NCI-H2227 treated with DMSO at 0.1 percent for 48 hours (cell line): ENCODE results near the gene DNAH8.

Source experiments
- DNase-seq: peaks from one replicate; lab custom pipeline; 2025; lab: John Stamatoyannopoulos, UW

DNAH8 gene

GRCh38 chr6:39053854-39054576 lies 338.9 kb downstream of the DNAH8 start:
- DNase-seq: no peak

DNA sequence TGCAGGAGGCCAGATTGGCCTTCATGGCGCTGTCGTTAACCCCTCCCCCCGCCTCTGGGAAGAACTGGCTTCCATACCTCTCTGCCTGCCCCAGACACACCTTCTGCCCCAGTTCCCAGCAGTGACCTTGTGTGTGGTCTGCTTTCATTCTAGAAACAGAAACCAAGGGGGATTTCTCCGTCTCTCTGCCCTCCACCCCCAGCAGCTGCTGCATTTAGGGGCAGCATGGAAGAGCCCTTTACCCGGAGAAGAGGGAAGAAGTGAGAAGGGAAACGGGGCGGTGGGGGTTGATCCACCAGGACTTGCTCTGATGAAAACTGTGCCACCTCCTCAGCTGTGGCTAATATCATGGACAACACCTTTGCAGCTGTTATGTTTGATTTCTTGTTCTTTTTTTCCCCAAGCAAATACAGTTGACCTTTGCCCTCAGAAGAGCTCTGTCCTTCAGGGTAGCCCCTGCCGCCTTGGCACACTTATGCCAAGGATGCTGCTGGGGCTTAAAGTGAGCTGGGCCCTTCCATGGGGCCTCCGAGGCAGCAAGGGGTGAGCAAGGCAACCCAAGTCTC lies 339.5 kb downstream of the DNAH8 start:
- DNase-seq: no peak

GRCh38 chr6:39055661-39056060 lies 340.6 kb downstream of the DNAH8 start:
- DNase-seq: no peak

- DNase-seq: no peak
These were observed 341.1 kb downstream of the DNAH8 start for GRCh38 chr6:39056191-39056590.

- no peak for DNase-seq
These were observed 341.6 kb downstream of the DNAH8 start for GRCh38 chr6:39056681-39057080.

GRCh38 chr6:39057251-39058155 lies 342.4 kb downstream of the DNAH8 start:
- DNase-seq: no peak

DNA sequence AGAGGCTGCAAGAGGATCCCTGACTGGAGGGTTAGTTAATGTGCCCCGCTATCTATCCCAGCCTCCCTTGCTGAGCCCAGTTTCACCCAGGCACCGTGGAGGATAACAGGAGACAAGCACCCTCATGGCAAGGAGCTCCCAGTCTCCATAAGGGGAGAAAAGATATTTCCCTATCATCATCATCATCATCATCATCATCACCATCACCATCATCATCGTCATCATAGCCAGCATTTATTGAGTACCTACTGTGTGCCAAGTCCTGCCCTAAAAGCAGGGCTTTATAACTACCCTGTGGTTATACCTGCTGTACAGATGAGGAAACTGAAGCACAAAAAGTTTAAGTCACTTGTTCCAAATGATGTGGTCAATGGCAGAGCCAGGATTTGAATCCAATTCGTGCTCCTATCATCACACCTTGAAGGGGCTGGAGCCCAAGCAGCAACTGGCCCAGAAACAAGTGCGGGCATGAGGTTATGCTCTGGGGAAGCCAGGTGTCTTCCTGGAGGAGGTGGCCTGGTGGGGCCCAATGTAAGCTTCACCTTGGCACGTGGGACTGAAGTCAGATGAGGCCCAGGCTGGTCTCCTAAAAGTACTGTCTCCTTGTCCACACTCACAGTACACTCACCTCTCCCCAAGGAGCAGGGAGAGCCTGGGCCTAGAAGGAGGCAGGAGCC lies 343.5 kb downstream of the DNAH8 start:
- DNase-seq: no peak

- no peak for DNase-seq
These were observed 344.6 kb downstream of the DNAH8 start for GRCh38 chr6:39059496-39060310.

DNA sequence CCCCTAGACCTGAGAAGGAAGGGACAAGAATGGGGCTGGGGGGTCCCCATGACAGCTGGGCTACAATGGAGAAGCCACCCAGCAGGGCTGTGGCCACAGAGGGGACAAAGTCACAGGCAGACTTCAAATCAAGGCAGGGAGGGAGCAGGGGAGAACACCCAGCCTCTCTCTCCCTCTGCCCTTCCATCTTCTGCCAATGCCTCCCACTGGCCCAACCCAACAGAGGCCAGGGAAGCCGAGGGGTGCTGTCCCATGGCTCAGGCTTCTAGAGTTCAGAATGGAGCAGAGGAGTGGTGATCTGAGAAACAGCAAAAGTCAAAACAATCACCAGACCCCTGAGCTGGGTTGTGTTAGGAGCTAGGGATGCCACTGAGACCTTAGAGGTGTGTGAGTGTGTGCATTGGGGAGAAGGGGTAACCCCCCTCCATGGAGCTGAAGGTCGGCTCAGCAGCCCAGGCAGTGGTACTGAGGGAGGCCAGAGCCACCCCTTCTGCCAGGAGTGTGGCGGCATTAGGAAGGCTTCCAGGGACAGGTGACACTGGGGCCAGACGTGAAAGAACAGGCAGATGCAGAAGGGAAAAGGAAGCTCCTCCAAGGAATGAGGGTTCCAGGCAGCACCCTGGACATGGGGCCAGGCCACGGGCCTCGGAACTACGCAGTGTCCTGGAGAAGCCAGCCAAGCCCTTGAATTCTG lies 345.5 kb downstream of the DNAH8 start:
- no peak for DNase-seq

- DNase-seq: no peak
These were observed 346.1 kb downstream of the DNAH8 start for GRCh38 chr6:39061182-39061581.

- no peak for DNase-seq
These were observed 346.5 kb downstream of the DNAH8 start for GRCh38 chr6:39061588-39061987.

GRCh38 chr6:39062014-39062740 lies 347.1 kb downstream of the DNAH8 start:
- DNase-seq: peak; percentile 13

DNA sequence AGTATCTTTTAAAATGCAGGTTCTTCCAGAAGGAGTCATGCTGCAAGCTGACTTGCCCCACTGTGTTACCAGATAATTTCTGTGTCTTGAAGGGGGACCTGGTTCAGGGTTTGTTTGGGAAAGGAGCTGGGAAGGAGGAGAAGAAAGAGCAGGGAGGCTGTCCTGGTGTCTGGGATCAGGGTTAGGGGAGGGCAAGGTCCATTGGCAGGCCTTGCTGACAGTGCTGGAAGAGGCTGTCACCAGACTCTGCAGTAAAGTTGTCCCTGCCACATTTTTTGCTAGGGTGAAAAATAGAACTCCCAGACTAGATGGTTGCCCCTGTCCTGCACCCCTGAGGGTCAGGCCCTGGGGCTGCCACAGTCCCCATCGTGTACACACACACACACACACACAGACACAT lies 348.4 kb downstream of the DNAH8 start:
- no peak for DNase-seq

GRCh38 chr6:39065561-39065960 lies 350.4 kb downstream of the DNAH8 start:
- DNase-seq: no peak

DNA sequence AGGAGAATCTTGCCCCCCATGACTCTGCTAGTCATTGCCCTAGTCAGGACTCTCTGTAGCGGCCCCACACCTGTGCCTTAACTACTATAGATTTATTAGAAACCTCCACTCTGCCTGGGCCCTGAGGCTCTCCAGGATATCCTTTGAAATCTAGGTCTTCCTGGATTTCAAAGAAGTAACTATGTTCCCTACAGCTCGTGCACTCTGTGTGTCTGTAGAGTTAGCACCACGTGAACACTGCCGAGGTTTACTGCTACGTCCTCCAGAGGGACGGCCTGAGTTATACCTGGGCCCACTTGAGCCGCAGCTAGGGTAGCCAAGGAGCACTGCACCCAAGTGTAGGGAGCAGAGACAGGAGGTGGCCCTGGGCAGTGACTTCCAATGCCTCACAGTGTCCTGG lies 353.3 kb downstream of the DNAH8 start:
- DNase-seq: no peak

- DNase-seq: no peak
These were observed 357.7 kb downstream of the DNAH8 start for GRCh38 chr6:39072830-39073229.

DNA sequence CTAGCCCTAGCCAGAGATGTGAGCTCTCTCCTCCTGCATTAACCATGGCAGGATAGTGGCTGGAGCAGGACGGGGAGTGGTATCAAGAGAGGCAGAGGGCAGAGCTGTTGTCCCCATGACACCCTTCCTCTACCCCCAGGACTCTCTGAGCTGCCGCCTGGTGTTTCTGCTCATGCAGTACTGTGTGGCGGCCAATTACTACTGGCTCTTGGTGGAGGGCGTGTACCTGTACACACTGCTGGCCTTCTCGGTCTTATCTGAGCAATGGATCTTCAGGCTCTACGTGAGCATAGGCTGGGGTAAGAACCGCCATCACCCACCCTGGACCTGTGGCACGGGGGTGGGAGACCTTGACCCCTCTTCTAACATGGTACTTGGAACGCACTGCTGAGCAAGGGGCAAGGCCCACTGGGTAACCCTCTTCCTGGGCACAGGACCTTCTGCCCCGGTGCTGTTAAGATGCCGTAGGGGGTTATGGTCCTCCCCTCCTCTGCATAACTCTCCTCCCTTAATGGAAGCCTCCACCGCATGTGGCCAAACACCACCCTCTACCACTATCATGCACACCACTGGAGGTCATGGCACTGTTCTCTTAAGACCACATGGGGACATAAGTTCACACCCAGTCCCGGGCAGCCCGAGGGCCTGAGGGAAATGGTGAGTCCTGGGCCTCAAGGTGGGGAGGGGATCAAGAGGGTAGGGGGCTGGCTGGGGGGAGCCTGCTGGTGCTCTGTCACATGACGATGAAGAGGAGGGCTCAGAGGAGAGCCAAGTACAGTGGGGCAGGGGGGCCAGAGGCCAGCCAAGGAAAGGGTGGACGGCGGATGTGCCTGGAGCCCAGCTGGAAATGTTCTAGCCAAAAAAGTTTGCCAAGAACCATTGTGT lies 358.6 kb downstream of the DNAH8 start:
- DNase-seq: no peak

DNA sequence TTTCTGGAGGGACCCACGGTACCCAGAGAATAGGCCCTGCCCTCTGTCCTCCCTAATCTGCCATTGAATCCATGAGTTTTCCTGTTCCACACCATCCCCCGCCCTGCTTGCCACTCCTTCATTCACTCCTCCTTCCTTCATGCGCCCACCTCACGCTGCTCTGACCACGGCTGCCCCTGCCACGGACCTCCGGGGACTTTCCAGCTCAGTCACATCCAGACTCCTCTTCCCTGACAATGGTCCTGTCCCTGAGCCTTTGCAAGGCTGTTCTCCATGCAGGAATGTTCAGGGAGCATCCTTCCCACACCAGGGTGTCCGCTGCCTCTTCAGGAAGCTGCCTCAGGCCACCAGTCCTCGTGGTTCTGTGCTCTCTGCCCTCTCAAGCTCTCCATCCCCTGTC lies 359.4 kb downstream of the DNAH8 start:
- DNase-seq: no peak

DNA sequence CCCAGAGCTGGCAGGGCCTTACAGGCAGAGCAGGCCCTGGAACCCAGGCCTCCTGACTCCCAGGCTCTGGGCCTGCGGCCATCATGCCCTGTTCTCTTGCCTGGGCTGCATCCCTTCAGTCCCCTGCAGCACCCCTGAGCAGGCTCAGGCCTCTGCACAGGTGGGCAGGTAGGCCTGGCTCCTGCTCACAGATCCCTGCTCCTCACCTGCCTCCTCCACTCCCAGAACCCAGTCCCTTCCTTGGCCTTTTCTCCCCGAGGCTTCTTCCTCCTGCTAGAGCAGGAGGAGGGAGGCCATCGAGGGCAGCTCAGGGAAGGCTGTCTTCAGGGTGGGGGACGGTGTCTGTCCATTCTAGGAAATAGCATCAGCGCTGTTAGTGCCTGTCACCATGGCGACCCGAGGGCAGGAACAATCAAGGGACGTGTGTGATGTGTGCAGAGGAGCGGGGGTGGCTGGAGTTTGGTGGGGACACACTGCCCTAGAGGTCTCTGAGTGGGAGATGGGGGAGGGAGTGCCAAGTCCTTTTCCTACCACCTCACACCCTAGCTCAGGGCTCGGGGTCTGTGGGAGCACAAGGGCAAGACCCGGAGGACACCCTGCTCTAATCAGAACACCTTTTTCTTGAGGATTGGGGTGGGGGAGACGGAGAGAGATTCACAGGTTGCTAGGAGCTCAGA lies 360.0 kb downstream of the DNAH8 start:
- DNase-seq: no peak
